HG03565 (cell line): ENCODE measurements around the gene KCNIP3.
A peak's percentile ranks its signal among the peaks of the same experiment; 100 is the strongest.
"Not testable (repeated sequence)": the region's sequence is repeated elsewhere in the genome, so short reads cannot be mapped to it uniquely, and the experiment has no call there.

Experiments
- ATAC-seq: cut with Tn5 transposase; IDR thresholded peaks from one replicate; pipeline ENCODE4 v1.9.1; 2021; ENCODE audit warnings: mild to moderate bottlenecking, moderate library complexity; ENCODE audit not compliant: unreplicated experiment

Gene KCNIP3

DNA sequence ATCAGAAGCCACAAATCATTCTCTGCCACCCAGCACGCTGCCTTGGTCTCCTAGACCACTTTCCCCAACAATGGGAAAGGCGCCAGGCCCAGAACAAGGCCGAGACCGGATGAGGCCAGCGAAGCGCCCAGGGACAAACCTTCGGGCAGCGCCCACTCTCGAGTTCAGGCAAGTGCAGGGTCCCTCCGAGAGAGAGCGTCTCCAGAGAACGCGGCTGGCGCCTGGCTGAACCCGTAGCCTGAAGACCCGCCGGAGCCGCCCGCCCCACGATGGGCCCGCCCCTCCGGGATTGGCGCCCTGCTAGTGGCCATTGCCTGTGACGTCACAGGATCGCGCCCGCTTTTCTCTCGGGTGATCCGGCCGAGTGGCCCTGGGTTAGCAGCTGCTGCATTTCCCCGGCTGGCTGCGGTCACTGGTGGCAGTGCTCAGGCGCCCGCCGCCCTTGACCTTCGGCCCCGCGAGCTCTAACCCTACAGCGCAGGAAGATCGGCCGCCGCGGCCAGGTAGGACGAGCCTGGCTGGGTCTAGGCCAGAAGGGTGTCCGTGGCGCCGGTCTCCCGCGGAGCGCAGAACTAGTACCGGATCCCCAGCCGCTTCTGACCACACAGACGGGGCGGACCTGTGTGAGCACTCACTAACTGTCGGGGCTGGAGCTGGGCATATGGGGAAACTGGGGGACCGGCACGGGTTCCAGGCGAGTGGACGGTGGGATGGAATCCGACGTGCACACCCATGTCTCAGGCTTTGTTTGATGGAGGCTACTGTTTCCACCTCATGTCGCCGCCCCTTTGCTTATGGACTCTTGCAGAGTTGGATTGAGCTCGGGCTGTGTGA lies 105.4 kb downstream of the KCNIP3 start, which contains the start of gene FAHD2A:
Gene FAHD2A, plus strand, starts transcription at position 339 of the 834 bp plus-strand sequence. CDS start 2,851 bp downstream, outside the sequence.
- peak; percentile 85 for ATAC-seq

DNA sequence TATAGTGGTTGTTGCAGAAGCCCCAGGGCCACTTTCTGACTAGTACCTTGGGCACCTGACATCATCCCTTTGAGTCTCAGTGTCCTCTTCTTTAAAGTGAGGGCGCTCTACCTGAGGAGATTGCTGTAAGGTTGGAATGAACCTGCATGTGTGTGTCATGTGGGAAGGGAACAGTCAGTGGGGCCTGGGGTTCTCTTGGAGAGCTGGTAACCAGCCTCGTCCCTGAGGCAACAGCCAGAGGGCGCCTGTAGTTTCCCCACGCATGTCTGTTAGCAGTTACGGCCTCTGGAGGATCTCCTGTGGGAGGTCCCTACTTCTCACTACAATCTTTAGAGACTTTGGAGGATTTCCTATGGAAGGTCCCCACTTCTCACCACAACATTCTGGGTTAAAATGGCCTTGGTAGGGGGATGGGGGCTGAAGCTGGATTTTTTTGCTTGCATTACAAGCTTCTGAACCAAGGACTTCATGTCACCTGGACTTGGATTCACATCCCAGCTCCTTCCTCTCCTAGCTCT lies 106.1 kb downstream of the KCNIP3 start:
- not testable (repeated sequence) for ATAC-seq

DNA sequence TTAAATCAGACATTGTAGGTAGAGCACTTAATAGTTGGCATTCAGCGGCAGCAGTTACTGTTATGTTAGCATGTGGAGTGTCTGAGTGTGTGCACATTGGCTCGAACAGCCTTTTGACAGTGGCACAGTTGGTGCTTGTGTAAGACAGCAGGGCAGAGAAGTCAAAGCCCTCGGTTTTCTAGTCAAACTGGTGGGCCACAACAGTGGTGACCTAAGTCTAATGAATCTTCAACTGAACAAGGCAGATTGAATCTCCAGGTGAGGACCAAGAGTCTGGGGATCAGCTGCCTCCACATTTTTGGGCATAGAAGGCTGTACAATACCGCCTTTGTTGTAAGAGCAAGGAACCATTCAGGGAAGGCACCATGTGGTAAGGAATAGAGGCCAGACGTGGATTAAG lies 106.7 kb downstream of the KCNIP3 start:
- ATAC-seq, result not testable (repeated sequence)

DNA sequence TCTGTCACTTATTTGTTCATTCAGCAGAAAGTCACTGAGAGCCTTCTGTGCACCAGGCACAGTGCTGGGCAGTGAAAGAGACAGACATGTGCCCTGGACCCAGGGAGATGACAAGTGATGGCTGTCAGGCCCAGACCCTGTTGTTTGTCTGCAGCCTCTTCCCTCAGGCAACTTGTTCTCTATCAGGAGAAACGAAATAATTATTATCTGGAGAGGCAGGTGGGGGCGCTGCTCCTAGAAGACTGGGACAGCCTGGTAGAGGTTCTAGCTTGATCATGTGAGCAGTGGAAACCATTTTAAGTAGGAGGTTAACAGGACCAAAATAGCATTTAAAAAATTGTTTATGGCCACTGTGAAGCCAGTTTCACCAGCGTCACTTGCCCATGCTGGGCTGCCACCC lies 107.5 kb downstream of the KCNIP3 start:
- ATAC-seq, result not testable (repeated sequence)

DNA sequence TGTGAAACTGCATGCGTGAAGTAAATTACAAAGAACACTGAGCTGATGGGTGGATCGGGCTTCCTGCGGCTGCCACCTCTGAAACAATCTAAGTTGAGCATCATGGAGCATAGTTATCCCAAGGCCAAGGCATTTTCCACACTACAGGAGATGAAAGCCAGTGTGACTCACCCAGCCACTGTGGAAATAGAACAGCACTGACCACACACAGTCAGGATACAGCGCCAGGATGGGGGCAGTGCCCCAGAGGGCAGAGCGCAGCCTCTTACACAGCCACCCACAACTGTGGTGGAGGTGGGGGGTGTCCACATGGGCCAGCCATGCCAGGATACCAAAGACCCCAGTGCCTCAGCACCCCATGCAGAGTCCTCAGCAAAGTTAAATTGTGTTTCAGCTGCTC lies 114.1 kb downstream of the KCNIP3 start:
- not testable (repeated sequence) for ATAC-seq

DNA sequence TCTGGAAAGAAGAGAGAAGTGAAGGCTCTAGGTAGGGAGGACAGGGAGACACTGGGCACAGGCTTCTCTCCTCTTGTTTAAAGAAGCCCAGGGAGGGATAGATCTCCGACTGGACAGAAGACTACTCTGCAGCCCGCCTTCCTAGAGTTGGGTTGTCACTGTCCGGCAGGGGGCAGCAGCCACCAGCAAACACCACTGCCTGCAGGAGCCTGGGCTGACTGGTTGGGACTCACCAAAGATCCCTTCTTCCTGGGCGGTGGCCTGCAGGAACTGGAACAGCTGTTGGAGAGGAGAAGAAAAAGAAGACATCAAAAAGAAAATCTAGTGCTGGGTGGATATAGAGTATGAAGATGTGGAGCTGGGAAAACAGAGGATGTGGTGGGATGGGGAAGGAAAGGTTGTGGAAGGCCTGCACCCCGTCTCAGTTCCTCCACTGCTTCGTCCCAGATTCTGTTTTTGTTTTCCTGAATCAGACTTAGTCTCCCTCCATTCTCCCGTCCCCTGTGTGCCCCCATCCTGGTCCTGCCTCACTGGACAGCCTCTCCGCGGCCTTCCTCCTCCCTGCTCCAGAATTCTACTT lies 117.0 kb downstream of the KCNIP3 start:
- ATAC-seq, result peak; percentile 71

DNA sequence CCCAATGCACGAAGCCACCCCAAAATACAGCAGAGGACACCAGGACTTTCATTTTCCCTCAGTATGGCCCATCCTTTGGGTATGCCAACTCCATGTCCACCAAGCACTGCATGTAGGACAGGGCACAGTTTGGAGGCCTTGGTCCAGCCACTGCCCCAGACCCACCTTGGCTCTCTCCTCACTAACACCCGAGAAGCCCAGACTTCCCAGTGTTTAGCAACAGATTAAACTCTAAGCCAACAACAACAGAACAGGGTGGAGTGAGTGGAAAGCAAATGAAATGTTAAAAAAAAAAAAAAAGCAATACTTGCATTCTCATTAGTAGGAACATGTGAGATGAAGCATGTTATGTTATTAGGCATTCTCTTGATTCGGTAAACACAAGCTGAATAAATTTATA lies 118.0 kb downstream of the KCNIP3 start:
- ATAC-seq, result not testable (repeated sequence)

DNA sequence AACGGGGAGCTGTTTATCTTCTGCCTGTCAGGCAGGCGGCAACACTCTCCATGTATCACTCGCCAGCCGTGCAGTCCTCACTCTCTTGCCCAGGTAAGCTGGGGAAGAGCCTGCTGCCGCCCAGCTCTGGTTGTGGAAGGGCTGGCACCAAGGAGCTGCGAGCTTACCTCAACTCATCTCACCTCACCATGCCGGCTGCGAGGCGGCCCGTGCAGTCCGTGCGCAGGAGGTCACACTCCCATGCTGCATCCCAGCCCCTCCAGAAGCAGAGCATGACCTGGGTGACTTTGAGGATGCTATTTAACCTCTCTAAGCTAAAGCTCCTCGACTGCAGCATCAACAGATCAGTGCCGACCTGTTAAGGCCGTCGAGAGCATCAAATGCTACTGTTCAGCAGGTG lies 118.4 kb downstream of the KCNIP3 start:
- ATAC-seq, result not testable (repeated sequence)

DNA sequence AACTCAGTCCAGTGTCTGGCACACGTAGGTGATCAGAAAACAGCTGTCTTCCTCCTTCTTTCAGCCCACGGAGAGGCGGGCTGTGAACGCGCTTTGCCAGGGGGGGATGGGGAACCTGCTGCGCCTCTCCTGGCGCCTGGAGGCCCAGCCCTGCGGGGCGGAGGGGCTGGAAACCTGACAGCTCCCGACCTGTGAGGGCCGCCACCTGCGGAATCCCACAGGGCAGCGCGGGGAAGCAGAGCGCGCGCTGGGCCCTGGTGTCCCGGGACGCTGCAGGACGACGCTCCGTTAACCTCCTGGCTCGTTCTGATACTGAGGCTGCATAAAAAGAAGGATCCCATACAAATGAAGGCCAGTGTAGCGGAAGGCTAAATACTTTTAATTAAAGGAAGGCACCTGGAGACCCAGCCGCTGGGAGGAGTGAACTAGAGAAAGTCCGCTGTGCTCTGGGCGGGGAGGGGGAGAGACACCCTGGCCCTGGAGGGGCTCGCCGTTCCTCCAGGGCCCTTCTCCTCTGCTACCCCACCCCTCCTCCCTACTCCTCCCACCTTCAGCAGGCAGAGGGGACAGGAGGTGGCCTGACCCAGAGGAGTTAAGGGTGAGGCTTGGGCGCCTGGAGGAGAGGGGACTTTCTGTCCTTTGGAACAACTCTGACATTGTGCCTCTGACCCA lies 130.2 kb downstream of the KCNIP3 start:
- ATAC-seq, result not testable (repeated sequence)

DNA sequence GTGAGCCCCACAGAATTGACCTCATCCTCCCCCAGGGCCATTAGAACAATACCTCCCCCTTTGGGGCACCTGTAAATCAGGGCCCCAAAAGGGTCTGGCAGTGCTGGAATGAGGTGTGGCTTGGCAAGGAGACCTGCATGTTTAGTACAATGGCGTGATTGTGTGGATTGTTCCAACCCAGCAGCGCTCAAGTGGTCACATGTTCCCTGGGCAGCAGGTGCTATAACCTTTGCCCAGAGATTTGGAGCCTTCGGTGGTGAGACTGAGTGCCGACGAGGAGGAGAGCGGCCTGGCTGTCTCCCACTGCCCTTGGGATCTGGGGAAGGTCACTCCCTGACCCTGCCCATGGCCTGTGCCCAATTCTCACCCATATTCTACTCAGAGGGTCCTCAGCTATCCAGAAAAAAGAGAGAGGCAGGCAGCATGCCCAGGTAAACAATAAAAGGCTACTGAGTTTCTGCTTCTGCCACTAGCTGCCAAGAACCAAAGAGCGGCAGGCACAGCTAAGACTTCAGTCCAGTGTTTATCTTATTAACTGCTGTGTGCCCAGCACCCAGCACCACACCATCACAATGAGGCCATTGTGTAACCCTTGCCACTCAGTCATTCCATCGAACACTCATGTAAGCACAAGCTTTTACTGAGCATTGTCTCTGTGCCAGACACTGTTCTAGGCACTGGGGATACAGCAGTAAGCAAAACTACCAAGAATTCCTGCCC lies 132.8 kb downstream of the KCNIP3 start:
- ATAC-seq, result not testable (repeated sequence)

DNA sequence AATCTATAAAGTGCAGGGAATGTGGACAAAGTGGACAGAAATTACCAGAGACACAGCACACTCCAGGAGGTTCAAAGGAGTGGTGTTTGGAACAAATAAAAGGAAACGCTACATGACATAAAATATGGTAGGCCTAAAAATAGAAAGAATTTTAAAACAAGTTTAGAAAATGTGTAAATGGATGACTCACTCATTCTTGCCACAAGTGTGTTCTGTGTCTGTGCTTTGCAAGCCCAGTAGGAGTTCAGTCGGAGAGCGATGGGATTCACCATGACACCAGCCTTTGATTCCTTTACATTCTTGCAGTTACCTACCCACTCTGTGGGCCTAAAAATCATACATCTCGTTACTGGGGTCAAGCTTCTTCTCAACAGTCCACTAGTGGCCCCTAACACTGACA lies 136.2 kb downstream of the KCNIP3 start:
- not testable (repeated sequence) for ATAC-seq

DNA sequence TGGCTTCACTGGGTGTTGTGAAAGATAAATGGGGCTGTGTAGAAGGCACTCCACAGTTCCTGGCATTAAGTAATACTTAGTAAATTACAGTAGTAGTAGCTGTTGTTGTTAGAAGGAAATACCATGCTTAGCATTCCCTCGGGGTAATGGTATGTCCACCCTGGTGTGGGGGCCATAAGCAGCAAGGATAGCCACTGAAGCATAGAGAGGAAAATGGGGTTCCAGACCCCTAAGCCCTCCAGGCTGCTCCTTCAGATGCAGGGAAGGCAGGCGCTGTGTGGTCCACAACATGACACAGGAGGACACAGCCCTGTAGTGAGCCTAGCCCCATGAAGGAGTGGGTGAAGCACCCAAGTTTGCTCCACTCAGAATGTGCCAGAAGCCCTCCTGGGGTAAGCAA lies 136.8 kb downstream of the KCNIP3 start:
- ATAC-seq, result not testable (repeated sequence)

DNA sequence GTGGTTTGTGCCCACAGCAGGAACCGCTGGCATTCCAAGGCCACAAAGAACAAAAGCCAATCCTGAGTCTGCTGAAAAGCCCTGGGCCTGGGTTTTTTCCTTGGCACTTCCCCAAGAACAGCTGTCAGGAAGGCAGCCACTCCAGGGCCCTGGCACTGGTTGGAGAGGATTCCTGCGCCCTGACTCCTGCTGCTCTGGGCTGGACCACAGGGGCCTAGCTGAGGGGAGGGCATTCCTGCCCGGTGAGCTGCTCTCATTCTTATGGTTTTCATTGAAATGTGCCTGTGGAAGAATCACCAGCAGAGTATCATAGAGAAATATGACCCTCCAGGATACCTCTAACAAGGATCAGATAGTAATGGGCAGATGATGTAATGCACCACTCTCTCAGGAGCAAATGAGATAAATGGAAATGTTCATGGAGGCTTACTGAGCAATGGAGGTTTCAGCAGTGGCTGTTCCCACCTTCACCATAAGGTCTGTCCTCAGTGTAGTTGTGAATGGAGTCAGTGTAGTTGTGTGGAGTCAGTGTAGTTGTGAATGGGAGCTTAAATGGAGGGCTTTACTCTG lies 137.4 kb downstream of the KCNIP3 start:
- not testable (repeated sequence) for ATAC-seq

DNA sequence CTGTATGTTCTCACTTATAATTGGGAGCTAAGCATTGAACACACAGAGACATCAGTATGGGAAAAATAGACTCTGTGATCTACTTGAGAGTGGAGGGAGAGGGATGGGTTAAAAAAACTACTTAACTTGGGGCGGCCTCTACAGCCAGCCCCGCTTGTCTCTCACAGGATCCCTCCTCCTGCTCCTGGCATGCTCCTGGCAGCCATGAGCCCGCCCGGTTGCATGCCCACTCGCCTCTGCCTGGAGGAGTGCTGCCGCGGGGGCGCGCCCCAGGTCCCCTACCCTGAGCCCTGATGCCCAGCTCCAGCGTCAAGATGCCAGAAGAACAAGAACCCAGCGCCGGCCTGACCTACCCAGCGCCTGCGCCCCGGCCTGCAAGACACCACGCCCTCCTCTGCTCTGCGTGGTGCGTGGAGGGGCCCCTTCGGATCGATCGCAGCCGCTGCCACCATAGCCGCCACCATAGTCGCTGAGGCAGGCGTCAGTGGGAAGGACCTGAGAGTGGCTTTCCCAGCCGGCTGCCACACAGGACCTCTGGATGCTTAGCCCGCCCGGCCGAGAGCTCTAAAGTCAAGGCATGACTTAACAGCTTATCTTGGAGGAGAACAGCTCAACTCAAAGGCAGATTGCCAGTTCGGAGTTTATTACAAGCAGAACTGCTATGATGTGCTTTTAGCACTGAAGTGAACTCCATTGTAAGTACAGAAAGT lies 138.2 kb downstream of the KCNIP3 start:
- not testable (repeated sequence) for ATAC-seq
